Measurements from ENCODE around the gene HEY2. TPM values are rescaled to one million over a fixed set of nuclear protein-coding genes. Genes with fewer than 3 reads are reported as not detected.

HEY2 gene
- total RNA-seq, result 1 to 10 TPM in 3 of 4 donors, under 1 TPM in 1; 0.85 to 4.3 (median 1.8) TPM

DNA sequence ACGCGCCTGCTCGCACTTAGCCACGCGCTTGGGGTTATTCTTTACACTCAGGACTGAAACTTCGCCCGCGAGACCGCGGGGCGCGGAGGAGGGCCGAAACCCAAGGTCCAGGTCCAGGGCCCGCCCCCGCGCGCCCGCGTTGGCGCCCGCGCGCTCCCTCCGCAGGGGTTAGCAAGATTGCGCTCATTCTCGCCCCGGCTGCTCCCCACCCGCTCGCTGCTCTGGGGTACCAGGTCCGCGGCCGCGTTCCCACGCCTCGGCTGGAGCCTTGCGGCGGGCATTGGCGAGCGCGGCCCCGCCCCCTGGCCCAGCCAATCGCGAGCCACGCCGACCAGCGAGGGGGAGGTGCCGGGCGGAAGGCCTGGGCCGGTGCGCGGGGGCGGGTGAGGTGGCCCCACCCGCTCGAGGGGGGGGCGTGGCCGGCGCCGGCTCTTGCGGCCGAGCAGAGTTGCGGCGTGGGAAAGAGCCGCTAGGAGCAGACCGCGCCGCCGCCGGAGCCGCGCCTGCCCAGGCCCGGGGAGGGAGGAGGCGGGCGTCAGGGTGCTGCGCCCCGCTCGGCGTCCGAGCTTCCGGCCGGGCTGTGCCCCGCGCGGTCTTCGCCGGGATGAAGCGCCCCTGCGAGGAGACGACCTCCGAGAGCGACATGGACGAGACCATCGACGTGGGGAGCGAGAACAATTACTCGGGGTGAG is at the start of gene HEY2:
Gene HEY2, plus strand, starts transcription at position 460 of the 692 bp plus-strand sequence. Its CDS starts 145 bp downstream, at position 605.
- TF ChIP-seq CTCF (IDR thresholded peaks at IDR 0.05; ENCODE audit: low read depth), result no peak

- no peak for TF ChIP-seq CTCF (IDR thresholded peaks at IDR 0.05; ENCODE audit: low read depth)
Observed at GRCh38 chr6:125700581-125701353, 48.7 kb upstream of the HEY2 start.

- TF ChIP-seq CTCF (IDR thresholded peaks at IDR 0.05; ENCODE audit: low read depth), result no peak
Observed at GRCh38 chr6:125701354-125701668, 48.1 kb upstream of the HEY2 start.

GRCh38 chr6:125707615-125708243 is 41.7 kb upstream of the HEY2 start:
- no peak for TF ChIP-seq CTCF (IDR thresholded peaks at IDR 0.05; ENCODE audit: low read depth)

DNA sequence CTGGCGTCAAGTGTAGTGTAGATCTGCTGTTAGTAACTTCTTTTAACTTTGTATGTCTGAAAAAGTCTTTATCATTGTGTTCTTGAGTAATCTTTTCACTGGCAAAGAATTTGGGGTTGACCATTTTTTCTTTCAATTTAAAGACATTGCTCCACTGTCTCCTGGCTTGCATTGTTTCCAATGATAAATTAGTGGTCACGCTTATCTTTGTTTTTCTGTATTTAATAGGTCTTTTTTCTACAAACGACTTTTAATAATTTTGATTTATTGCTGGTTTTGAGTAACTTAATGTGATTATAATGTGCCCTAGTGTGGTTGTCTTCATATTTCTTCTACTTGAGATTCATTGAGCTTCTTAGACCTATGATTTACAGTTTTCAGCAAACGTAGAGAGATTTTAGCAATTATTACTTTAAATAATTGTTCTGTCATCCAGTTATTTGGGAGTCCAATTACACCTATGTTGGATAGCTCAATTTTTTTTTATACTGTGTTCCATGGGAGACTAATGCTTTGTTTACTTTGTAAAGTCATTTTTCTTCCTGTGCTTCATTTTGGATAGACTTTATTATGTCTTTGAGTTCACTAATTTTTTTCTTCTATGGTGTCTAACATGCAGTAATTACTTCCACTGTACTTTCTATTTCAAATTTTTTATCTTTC is 38.3 kb upstream of the HEY2 start:
- TF ChIP-seq CTCF (IDR thresholded peaks at IDR 0.05; ENCODE audit: low read depth), result no peak

- TF ChIP-seq CTCF (IDR thresholded peaks at IDR 0.05; ENCODE audit: low read depth), result no peak
Observed at GRCh38 chr6:125714441-125715090, 34.9 kb upstream of the HEY2 start.

All from subcutaneous adipose tissue (tissue), 4 donors.